SK-N-MC (cell line): ENCODE results near the gene BLTP1.

Experiments
- EZH2 ChIP-seq: fragments of 200-600 bp; sonication (generic); IDR thresholded peaks from one replicate; pipeline ENCODE4 v1.6.1; 2017; ENCODE audit warnings: antibody characterized with exemption
- POLR2AphosphoS5 ChIP-seq: IDR thresholded peaks from 2 replicates; pipeline ENCODE4 v1.6.1; 2012; ENCODE audit warnings: mild to moderate bottlenecking, low read depth, low read length, borderline replicate concordance

DNA sequence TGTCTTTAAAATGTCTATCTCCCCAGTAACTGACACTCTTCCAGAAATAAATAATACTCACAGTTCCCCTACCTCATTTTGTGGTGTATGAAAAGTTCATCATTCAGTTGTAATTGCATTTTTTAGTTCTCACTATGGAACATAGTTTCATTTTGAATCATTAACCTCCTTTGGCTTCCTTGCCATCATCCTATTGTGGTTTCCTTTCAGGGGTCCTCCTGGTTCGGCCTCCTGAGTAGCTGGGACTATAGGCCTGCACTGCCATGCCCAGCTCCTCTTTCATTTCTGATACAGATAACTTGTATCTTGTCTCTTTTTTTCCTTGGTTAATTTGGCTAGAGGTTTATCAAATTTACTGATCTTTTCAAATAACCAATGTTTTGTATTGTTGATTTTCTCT is 23.1 kb upstream of the BLTP1 start:
- no peak for TF ChIP-seq POLR2AphosphoS5
- TF ChIP-seq EZH2: no peak
